ENCODE measurements around the gene MRPS34. TPM values are rescaled to one million over a fixed set of nuclear protein-coding genes. Genes with fewer than 3 reads are reported as not detected.

Gene MRPS34
- polyA plus RNA-seq, 5 donors: 51.5 to 82.1 (median 57.4) TPM

- DNase-seq: no peak
These were observed 12.3 kb upstream of the MRPS34 start for GRCh38 chr16:1784977-1785845.

GRCh38 chr16:1782408-1783264, 9.7 kb upstream of the MRPS34 start, which contains the start of the genes NUBP2 and SPSB3:
TSS of gene NUBP2 (plus strand) at chr16:1782960. CDS start at chr16:1783021, 61 bp downstream.
TSS of gene SPSB3 (minus strand) at chr16:1782571. CDS start at chr16:1781483, 1,088 bp downstream.
- peak; percentile 99 to 100 for DNase-seq

- DNase-seq: no peak
These were observed 8.9 kb upstream of the MRPS34 start for GRCh38 chr16:1781758-1782407.

GRCh38 chr16:1781254-1781653, 8.3 kb upstream of the MRPS34 start:
- no peak for DNase-seq

GRCh38 chr16:1780677-1781072, 7.7 kb upstream of the MRPS34 start:
- no peak for DNase-seq

- DNase-seq: no peak
These were observed 7.1 kb upstream of the MRPS34 start for GRCh38 chr16:1779741-1780676.

- no peak for DNase-seq
These were observed 6.3 kb upstream of the MRPS34 start for GRCh38 chr16:1779234-1779701.

GRCh38 chr16:1778200-1779179, 5.6 kb upstream of the MRPS34 start:
- DNase-seq: no peak

- no peak for DNase-seq
These were observed 4.7 kb upstream of the MRPS34 start for GRCh38 chr16:1777375-1778199.

GRCh38 chr16:1776991-1777374, 4.0 kb upstream of the MRPS34 start:
- no peak for DNase-seq

GRCh38 chr16:1776672-1776955, 3.7 kb upstream of the MRPS34 start:
- DNase-seq: no peak

GRCh38 chr16:1775846-1776671, 3.1 kb upstream of the MRPS34 start:
- DNase-seq: no peak

- no peak for DNase-seq
These were observed 2.3 kb upstream of the MRPS34 start for GRCh38 chr16:1775006-1775845.

GRCh38 chr16:1774448-1774780, 1.5 kb upstream of the MRPS34 start:
- no peak for DNase-seq

GRCh38 chr16:1773703-1774447, 941 bp upstream of the MRPS34 start:
- DNase-seq: no peak

GRCh38 chr16:1772362-1772907, 499 bp downstream of the MRPS34 start, which contains the start of gene EME2:
TSS of gene EME2 (plus strand) at chr16:1772810. CDS start at chr16:1773228, 418 bp downstream.
- no peak for DNase-seq
